GM23338 (cell line): ENCODE results near the gene SCGB3A2. TPM values are rescaled to one million over a fixed set of nuclear protein-coding genes. Genes with fewer than 3 reads are reported as not detected.

Experiments used
- ATAC-seq: fragments of 200-7000 bp; cut with Tn5 transposase; 3 replicates; pipeline ENCODE4 v1.9.1; 2020
- DNase-seq: peaks from one replicate; pipeline ENCODE4 v3.0.0-alpha.2; 2015; ENCODE audit warnings: low spot score
- H2AFZ ChIP-seq: fragments of 200-600 bp; sonication (generic); 2 replicates; pipeline ENCODE4 v1.8.0; 2016; ENCODE audit warnings: antibody characterized with exemption, mild to moderate bottlenecking, moderate library complexity
- H3F3A ChIP-seq: fragments of 200-600 bp; sonication (generic); replicated peaks from 2 replicates; pipeline ENCODE4 v1.8.0; 2017; ENCODE audit warnings: antibody characterized with exemption, mixed run types, low read depth
- H3K27ac ChIP-seq: fragments of 200-600 bp; sonication (generic); 2 replicates; pipeline ENCODE4 v1.6.1; 2016; ENCODE audit warnings: low read depth
- H3K27me3 ChIP-seq: fragments of 200-600 bp; sonication (generic); 2 replicates; pipeline ENCODE4 v1.8.0; 2016; ENCODE audit warnings: mild to moderate bottlenecking, mixed run types, moderate library complexity; ENCODE audit not compliant: insufficient read depth
- H3K36me3 ChIP-seq: fragments of 200-600 bp; sonication (generic); 2 replicates; pipeline ENCODE4 v1.8.0; 2016; ENCODE audit warnings: mild to moderate bottlenecking; ENCODE audit not compliant: insufficient read depth
- H3K4me1 ChIP-seq: fragments of 200-600 bp; sonication (generic); 2 replicates; pipeline ENCODE4 v1.8.0; 2016; ENCODE audit warnings: mild to moderate bottlenecking, moderate library complexity; ENCODE audit not compliant: insufficient read depth
- H3K4me2 ChIP-seq: fragments of 200-600 bp; sonication (generic); 2 replicates; pipeline ENCODE4 v1.7.1; 2017; ENCODE audit warnings: mixed run types
- H3K4me3 ChIP-seq: fragments of 200-600 bp; sonication (generic); 2 replicates; pipeline ENCODE4 v1.6.1; 2016; ENCODE audit warnings: mixed run types
- H3K79me2 ChIP-seq: fragments of 200-600 bp; sonication (generic); replicated peaks from 2 replicates; pipeline ENCODE4 v1.8.0; 2017; ENCODE audit warnings: mild to moderate bottlenecking; ENCODE audit not compliant: insufficient read depth
- H3K9me2 ChIP-seq: fragments of 200-600 bp; sonication (generic); 2 replicates; pipeline ENCODE4 v1.8.0; 2017; ENCODE audit not compliant: insufficient read depth
- H4K20me1 ChIP-seq: fragments of 200-600 bp; sonication (generic); replicated peaks from 2 replicates; pipeline ENCODE4 v1.8.0; 2017; ENCODE audit warnings: mild to moderate bottlenecking; ENCODE audit not compliant: insufficient read depth
- H3K27ac Mint-ChIP-seq: 2 replicates; pipeline ENCODE4 v1.8.0; 2020; ENCODE audit warnings: inconsistent platforms, mild to moderate bottlenecking, moderate library complexity, mixed read lengths
- H3K27me3 Mint-ChIP-seq: 3 replicates; pipeline ENCODE4 v1.8.0; 2022; ENCODE audit warnings: low read depth, mild to moderate bottlenecking, moderate library complexity, mixed read lengths, inconsistent platforms; ENCODE audit not compliant: insufficient read depth, poor library complexity
- H3K36me3 Mint-ChIP-seq: 3 replicates; pipeline ENCODE4 v1.8.0; 2021; ENCODE audit warnings: low read depth, mild to moderate bottlenecking, inconsistent platforms, moderate library complexity, mixed read lengths
- H3K4me1 Mint-ChIP-seq: 3 replicates; pipeline ENCODE4 v1.8.0; 2020; ENCODE audit warnings: mild to moderate bottlenecking, inconsistent platforms, mixed read lengths
- H3K4me3 Mint-ChIP-seq: 3 replicates; pipeline ENCODE4 v1.8.0; 2021; ENCODE audit warnings: moderate library complexity, mild to moderate bottlenecking, inconsistent platforms, mixed read lengths
- H3K9me3 Mint-ChIP-seq: 3 replicates; pipeline ENCODE4 v1.8.0; 2020; ENCODE audit warnings: moderate library complexity, mild to moderate bottlenecking, inconsistent platforms, mixed read lengths
- CREB1 ChIP-seq: fragments of 250-450 bp; sonication (Bioruptor Pico); IDR thresholded peaks from 2 replicates; pipeline ENCODE4 v1.5.0; 2020; ENCODE audit warnings: low read depth, mild to moderate bottlenecking, moderate library complexity
- CTCF ChIP-seq, 2 experiments: fragments of 200-600 bp in 1 of 2; sonication (generic) in 1 of 2; conservative IDR thresholded peaks; 2 replicates each; pipeline versions ENCODE4 v1.5.1 to v1.6.1; 2016 to 2017; ENCODE audit warnings: antibody characterized with exemption in 2 of 2, low read depth in 2 of 2, mild to moderate bottlenecking in 2 of 2, moderate library complexity in 1 of 2
- ETS1 ChIP-seq: IDR thresholded peaks from 2 replicates; pipeline ENCODE4 v1.6.1; 2016; ENCODE audit warnings: antibody characterized with exemption
- EZH2 ChIP-seq: fragments of 200-600 bp; sonication (generic); IDR thresholded peaks from one replicate; pipeline ENCODE4 v1.8.0; 2017; ENCODE audit warnings: antibody characterized with exemption, mild to moderate bottlenecking, low read depth; ENCODE audit not compliant: unreplicated experiment
- EZH2phosphoT487 ChIP-seq: fragments of 200-600 bp; sonication (generic); IDR thresholded peaks from one replicate; pipeline ENCODE4 v1.8.1; 2018; ENCODE audit warnings: antibody characterized with exemption; ENCODE audit not compliant: unreplicated experiment
- JUNB ChIP-seq: IDR thresholded peaks from one replicate; pipeline ENCODE4 v1.6.1; 2016; ENCODE audit warnings: antibody characterized with exemption; ENCODE audit not compliant: unreplicated experiment
- NANOG ChIP-seq: IDR thresholded peaks from 2 replicates; pipeline ENCODE4 v1.6.1; 2016; ENCODE audit warnings: antibody characterized with exemption, borderline replicate concordance
- POLR2AphosphoS5 ChIP-seq: IDR thresholded peaks from 2 replicates; pipeline ENCODE4 v1.6.1; 2016; ENCODE audit warnings: antibody characterized with exemption, low read depth
- STAT1 ChIP-seq: IDR thresholded peaks from one replicate; pipeline ENCODE4 v1.6.1; 2016; ENCODE audit warnings: antibody characterized with exemption; ENCODE audit not compliant: unreplicated experiment
- ZNF114 ChIP-seq: fragments of 250-450 bp; sonication (Bioruptor Pico); IDR thresholded peaks from 2 replicates; pipeline ENCODE4 v1.5.0; 2020; ENCODE audit warnings: mild to moderate bottlenecking, moderate library complexity
- ZNF331 ChIP-seq: fragments of 250-450 bp; sonication (Bioruptor Pico); IDR thresholded peaks from 2 replicates; pipeline ENCODE4 v1.5.0; 2020; ENCODE audit warnings: low read depth, mild to moderate bottlenecking, moderate library complexity
- polyA plus RNA-seq: library from polyadenylated mRNA; unstranded; fragments of >200 nt; fragmentation: Nextera tagmentation; extraction: Ambion mirVana; gene quantifications from 2 replicates; pipeline ENCODE4 v1.2.1, GENCODE V29; 2016
- total RNA-seq: library from RNA; depleted of rRNA; stranded (reverse); fragments of >200 nt; shearing (Covaris generic); gene quantifications from 2 replicates; pipeline ENCODE4 v1.2.3, GENCODE V29; 2014
- TF ChIP-seq, protein P1 (sequence below): IDR thresholded peaks from one replicate; pipeline ENCODE4 v1.6.1; 2018; ENCODE audit warnings: antibody characterized with exemption; ENCODE audit not compliant: unreplicated experiment
- TF ChIP-seq, protein P2 (sequence below): fragments of 250-450 bp; sonication (Bioruptor Pico); IDR thresholded peaks from 2 replicates; pipeline ENCODE4 v1.5.0; 2020; ENCODE audit warnings: mild to moderate bottlenecking, moderate library complexity

SCGB3A2 gene
- total and polyA plus RNA-seq, 2 experiments from 2014 or later = 36.1 to 256 TPM

DNA sequence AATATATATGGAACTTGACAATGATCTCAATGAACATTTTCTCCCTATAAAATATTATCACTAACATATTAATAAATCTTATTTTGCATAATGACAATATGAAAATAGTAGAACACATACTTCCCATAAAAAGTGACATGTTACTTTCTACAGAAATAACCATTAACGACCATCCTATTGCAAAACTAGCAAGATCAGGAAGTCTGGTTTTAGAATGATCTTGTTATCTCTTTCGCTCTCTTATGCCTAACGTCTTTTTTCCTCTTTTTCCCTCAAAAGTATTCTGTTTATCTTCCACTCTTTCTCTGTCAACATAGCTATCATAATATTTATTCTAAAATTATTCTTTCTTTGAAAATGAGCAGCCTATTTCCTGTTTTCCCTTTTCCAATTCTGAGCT lies 49.4 kb downstream of the SCGB3A2 start (continued):
- TF ChIP-seq ETS1 = no peak
- TF ChIP-seq JUNB = no peak
- TF ChIP-seq STAT1 = no peak
- TF ChIP-seq POLR2AphosphoS5 = no peak
- TF ChIP-seq EZH2 = no peak
- no peak for TF ChIP-seq ZNF331

DNA sequence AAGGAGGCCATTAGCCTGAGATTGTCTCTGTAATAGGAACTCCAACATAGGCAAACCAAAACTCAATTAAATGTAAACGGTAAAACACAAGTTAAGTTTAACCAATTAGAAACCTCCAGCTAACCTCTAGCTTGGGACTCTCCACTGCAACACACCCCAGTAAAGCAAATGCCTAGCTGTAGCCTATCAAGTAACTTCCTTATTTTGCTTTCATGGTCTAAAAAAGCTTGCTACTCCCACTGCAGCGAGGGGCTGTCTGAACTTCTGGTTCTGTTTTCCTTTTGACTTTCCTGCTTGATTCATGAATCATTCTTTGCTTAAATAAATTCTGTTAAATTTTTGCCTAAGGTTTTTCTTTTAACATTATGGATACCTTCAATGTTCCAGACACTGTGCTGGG lies 52.3 kb downstream of the SCGB3A2 start:
- no peaks in the 10 kb centered on the region for H3K36me3 ChIP-seq
- ATAC-seq = no peak
- no peaks in the 10 kb centered on the region; the same call in 1 of the 2 replicates for H3K9me2 ChIP-seq
- TF ChIP-seq STAT1 (no peak), ZNF331 (no peak), CTCF (conservative IDR thresholded peaks at IDR 0.05; ENCODE audit: low read depth in 2 of 2) (no peak), NANOG (no peak), EZH2 (no peak), EZH2phosphoT487 (no peak), CREB1 (no peak), POLR2AphosphoS5 (no peak), JUNB (no peak), ZNF114 (no peak)
- TF ChIP-seq, protein P1, sequence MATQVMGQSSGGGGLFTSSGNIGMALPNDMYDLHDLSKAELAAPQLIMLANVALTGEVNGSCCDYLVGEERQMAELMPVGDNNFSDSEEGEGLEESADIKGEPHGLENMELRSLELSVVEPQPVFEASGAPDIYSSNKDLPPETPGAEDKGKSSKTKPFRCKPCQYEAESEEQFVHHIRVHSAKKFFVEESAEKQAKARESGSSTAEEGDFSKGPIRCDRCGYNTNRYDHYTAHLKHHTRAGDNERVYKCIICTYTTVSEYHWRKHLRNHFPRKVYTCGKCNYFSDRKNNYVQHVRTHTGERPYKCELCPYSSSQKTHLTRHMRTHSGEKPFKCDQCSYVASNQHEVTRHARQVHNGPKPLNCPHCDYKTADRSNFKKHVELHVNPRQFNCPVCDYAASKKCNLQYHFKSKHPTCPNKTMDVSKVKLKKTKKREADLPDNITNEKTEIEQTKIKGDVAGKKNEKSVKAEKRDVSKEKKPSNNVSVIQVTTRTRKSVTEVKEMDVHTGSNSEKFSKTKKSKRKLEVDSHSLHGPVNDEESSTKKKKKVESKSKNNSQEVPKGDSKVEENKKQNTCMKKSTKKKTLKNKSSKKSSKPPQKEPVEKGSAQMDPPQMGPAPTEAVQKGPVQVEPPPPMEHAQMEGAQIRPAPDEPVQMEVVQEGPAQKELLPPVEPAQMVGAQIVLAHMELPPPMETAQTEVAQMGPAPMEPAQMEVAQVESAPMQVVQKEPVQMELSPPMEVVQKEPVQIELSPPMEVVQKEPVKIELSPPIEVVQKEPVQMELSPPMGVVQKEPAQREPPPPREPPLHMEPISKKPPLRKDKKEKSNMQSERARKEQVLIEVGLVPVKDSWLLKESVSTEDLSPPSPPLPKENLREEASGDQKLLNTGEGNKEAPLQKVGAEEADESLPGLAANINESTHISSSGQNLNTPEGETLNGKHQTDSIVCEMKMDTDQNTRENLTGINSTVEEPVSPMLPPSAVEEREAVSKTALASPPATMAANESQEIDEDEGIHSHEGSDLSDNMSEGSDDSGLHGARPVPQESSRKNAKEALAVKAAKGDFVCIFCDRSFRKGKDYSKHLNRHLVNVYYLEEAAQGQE = no peak
- TF ChIP-seq, protein P2, sequence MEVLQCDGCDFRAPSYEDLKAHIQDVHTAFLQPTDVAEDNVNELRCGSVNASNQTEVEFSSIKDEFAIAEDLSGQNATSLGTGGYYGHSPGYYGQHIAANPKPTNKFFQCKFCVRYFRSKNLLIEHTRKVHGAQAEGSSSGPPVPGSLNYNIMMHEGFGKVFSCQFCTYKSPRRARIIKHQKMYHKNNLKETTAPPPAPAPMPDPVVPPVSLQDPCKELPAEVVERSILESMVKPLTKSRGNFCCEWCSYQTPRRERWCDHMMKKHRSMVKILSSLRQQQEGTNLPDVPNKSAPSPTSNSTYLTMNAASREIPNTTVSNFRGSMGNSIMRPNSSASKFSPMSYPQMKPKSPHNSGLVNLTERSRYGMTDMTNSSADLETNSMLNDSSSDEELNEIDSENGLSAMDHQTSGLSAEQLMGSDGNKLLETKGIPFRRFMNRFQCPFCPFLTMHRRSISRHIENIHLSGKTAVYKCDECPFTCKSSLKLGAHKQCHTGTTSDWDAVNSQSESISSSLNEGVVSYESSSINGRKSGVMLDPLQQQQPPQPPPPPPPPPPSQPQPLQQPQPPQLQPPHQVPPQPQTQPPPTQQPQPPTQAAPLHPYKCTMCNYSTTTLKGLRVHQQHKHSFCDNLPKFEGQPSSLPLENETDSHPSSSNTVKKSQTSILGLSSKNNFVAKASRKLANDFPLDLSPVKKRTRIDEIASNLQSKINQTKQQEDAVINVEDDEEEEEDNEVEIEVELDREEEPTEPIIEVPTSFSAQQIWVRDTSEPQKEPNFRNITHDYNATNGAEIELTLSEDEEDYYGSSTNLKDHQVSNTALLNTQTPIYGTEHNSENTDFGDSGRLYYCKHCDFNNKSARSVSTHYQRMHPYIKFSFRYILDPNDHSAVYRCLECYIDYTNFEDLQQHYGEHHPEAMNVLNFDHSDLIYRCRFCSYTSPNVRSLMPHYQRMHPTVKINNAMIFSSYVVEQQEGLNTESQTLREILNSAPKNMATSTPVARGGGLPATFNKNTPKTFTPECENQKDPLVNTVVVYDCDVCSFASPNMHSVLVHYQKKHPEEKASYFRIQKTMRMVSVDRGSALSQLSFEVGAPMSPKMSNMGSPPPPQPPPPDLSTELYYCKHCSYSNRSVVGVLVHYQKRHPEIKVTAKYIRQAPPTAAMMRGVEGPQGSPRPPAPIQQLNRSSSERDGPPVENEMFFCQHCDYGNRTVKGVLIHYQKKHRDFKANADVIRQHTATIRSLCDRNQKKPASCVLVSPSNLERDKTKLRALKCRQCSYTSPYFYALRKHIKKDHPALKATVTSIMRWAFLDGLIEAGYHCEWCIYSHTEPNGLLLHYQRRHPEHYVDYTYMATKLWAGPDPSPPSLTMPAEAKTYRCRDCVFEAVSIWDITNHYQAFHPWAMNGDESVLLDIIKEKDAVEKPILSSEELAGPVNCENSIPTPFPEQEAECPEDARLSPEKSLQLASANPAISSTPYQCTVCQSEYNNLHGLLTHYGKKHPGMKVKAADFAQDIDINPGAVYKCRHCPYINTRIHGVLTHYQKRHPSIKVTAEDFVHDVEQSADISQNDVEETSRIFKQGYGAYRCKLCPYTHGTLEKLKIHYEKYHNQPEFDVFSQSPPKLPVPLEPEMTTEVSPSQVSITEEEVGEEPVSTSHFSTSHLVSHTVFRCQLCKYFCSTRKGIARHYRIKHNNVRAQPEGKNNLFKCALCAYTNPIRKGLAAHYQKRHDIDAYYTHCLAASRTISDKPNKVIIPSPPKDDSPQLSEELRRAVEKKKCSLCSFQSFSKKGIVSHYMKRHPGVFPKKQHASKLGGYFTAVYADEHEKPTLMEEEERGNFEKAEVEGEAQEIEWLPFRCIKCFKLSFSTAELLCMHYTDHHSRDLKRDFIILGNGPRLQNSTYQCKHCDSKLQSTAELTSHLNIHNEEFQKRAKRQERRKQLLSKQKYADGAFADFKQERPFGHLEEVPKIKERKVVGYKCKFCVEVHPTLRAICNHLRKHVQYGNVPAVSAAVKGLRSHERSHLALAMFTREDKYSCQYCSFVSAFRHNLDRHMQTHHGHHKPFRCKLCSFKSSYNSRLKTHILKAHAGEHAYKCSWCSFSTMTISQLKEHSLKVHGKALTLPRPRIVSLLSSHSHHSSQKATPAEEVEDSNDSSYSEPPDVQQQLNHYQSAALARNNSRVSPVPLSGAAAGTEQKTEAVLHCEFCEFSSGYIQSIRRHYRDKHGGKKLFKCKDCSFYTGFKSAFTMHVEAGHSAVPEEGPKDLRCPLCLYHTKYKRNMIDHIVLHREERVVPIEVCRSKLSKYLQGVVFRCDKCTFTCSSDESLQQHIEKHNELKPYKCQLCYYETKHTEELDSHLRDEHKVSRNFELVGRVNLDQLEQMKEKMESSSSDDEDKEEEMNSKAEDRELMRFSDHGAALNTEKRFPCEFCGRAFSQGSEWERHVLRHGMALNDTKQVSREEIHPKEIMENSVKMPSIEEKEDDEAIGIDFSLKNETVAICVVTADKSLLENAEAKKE (CRISPR knock-in tag) = no peak

More for the DNA sequence above, 52.3 kb downstream of the SCGB3A2 start:
- no peaks in the 10 kb centered on the region for H3K4me1 ChIP-seq
- no peak overlapping the region for H3K4me2 ChIP-seq
- peaks cover 10% of the 10 kb centered on the region for H3K4me1 Mint-ChIP-seq
- H3K36me3 Mint-ChIP-seq = no peaks in the 10 kb centered on the region
- no peak overlapping the region for H3K4me3 ChIP-seq
- no peak overlapping the region for H3K4me3 Mint-ChIP-seq
- H3K27ac Mint-ChIP-seq = no peak overlapping the region
- H3K27me3 Mint-ChIP-seq = peaks cover 2% of the 10 kb centered on the region
- H3F3A ChIP-seq = no peaks in the 10 kb centered on the region; the same call in 1 of the 2 replicates
- no peaks in the 10 kb centered on the region for H3K27me3 ChIP-seq
- 0 out of 2 replicates have a peak overlapping the region, but pooled peaks have one; percentile 1 for H2AFZ ChIP-seq
- no peaks in the 10 kb centered on the region for H4K20me1 ChIP-seq
- H3K27ac ChIP-seq = no peak overlapping the region
- no peaks in the 10 kb centered on the region for H3K9me3 Mint-ChIP-seq
- no peak for DNase-seq
- no peaks in the 10 kb centered on the region for H3K79me2 ChIP-seq
